ENCODE results near the gene FSTL5. TPM values are rescaled to one million over a fixed set of nuclear protein-coding genes. Genes with fewer than 3 reads are reported as not detected.

Gene FSTL5
- total RNA-seq, 2 experiments from 2014 or later = not detected

DNA sequence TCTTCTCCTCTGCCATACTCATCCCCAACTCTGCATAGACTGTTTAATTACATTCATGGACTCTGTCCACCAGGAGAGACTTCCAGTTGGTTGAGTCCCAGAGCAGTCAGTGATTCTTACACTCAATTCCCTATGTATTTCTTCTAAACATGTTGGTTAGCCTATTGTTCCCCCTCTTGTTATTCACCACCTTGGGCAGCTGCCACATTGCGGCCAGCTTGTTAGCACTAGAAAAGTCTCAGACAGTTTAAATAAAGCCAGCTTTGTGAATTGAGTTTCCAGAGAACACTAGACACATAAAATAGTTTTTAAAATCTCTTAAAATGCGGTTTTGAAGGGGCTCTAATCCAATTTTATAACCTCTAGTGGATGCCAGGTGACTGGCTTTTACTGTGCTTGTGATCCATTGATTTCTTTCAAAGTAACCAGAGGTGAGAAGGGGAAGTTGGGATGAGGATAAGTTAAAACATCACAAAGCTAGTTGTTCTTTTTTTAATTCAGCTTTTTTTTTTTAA lies 827.7 kb downstream of the FSTL5 start:
- CTCF ChIA-PET = no interaction called here
- peaks cover 4% of the 10 kb centered on the region for H3K9me3 Mint-ChIP-seq
- H3K36me3 Mint-ChIP-seq (ENCODE audit: low read depth) = no peaks in the 10 kb centered on the region
- H3K4me1 Mint-ChIP-seq (ENCODE audit: low read depth) = no peaks in the 10 kb centered on the region
- TF ChIP-seq, protein P1, sequence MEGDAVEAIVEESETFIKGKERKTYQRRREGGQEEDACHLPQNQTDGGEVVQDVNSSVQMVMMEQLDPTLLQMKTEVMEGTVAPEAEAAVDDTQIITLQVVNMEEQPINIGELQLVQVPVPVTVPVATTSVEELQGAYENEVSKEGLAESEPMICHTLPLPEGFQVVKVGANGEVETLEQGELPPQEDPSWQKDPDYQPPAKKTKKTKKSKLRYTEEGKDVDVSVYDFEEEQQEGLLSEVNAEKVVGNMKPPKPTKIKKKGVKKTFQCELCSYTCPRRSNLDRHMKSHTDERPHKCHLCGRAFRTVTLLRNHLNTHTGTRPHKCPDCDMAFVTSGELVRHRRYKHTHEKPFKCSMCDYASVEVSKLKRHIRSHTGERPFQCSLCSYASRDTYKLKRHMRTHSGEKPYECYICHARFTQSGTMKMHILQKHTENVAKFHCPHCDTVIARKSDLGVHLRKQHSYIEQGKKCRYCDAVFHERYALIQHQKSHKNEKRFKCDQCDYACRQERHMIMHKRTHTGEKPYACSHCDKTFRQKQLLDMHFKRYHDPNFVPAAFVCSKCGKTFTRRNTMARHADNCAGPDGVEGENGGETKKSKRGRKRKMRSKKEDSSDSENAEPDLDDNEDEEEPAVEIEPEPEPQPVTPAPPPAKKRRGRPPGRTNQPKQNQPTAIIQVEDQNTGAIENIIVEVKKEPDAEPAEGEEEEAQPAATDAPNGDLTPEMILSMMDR (IDR thresholded peaks at IDR 0.05) = no peak
- POLR2A ChIA-PET = no interaction called here
- no peak overlapping the region for H3K4me3 Mint-ChIP-seq
- DNase-seq (no peak), ATAC-seq (no peak)
- intact Hi-C loops (cut with micrococcal nuclease) = no loop called here
- no peak overlapping the region for H3K27ac Mint-ChIP-seq
- no peaks in the 10 kb centered on the region for H3K27me3 Mint-ChIP-seq

Data from activated CD8-positive, alpha-beta T cell treated with anti-CD3 and anti-CD28 coated beads for 36 hours (primary cell).